Frontal cortex (tissue), 4 donors: ENCODE data around the gene TXNRD2. TPM values are rescaled to one million over a fixed set of nuclear protein-coding genes. Genes with fewer than 3 reads are reported as not detected.

Source experiments
- DNase-seq, 2 donors: peaks; one replicate each; pipeline ENCODE4 v3.0.0; 2012; ENCODE audit warnings: low spot score in 2 of 2
- FAIRE-seq: peaks from 2 replicates; lab custom pipeline; 2012; peaks lifted over from hg19 to GRCh38; lab: Jason Lieb, UNC
- total RNA-seq: library from RNA; depleted of rRNA; stranded (reverse); fragments of >200 nt; gene quantifications from one replicate; pipeline ENCODE4 v1.2.3, GENCODE V29; 2014
- donor health status: control.
- donor health status: control.
- donor health status: control.

TXNRD2 gene
- total RNA-seq, 1 donor from 2014 or later, result 15.5 TPM

- DNase-seq (no peak), FAIRE-seq (no peak)
These were observed 70.4 kb downstream of the TXNRD2 start for GRCh38 chr22:19871023-19871844.

GRCh38 chr22:19870153-19871022, 71.2 kb downstream of the TXNRD2 start:
- FAIRE-seq (no peak), DNase-seq (no peak)

GRCh38 chr22:19869497-19870152, 72.0 kb downstream of the TXNRD2 start:
- no peak for DNase-seq

GRCh38 chr22:19868773-19869471, 72.7 kb downstream of the TXNRD2 start:
- FAIRE-seq (no peak), DNase-seq (no peak)

More at GRCh38 chr22:19869497-19870152, 72.0 kb downstream of the TXNRD2 start:
- FAIRE-seq, result no peak

- DNase-seq, result no peak
- no peak for FAIRE-seq
These were observed 73.3 kb downstream of the TXNRD2 start for GRCh38 chr22:19868333-19868732.

GRCh38 chr22:19867617-19868016, 74.0 kb downstream of the TXNRD2 start:
- DNase-seq, result no peak
- FAIRE-seq, result no peak

- DNase-seq (no peak), FAIRE-seq (no peak)
These were observed 75.0 kb downstream of the TXNRD2 start for GRCh38 chr22:19866665-19867009.

- FAIRE-seq, result no peak
- DNase-seq, result no peak
These were observed 76.3 kb downstream of the TXNRD2 start for GRCh38 chr22:19865141-19865829.

GRCh38 chr22:19864538-19865106, 77.0 kb downstream of the TXNRD2 start:
- no peak for FAIRE-seq
- DNase-seq, result no peak

- DNase-seq (no peak), FAIRE-seq (no peak)
These were observed 78.0 kb downstream of the TXNRD2 start for GRCh38 chr22:19863571-19863970.

- FAIRE-seq, result no peak
- DNase-seq, result no peak
These were observed 78.9 kb downstream of the TXNRD2 start for GRCh38 chr22:19862619-19863246.

- FAIRE-seq, result no peak
- no peak for DNase-seq
These were observed 81.6 kb downstream of the TXNRD2 start for GRCh38 chr22:19859861-19860510.

- FAIRE-seq, result no peak
- no peak for DNase-seq
These were observed 84.2 kb downstream of the TXNRD2 start for GRCh38 chr22:19857382-19857781.

GRCh38 chr22:19855504-19856409, 85.9 kb downstream of the TXNRD2 start:
- no peak for FAIRE-seq
- DNase-seq, result no peak

- DNase-seq, result peak; percentile 95 to 98
- FAIRE-seq, result no peak
These were observed 86.7 kb downstream of the TXNRD2 start, which contains the start of the genes GNB1L and RTL10 for GRCh38 chr22:19854778-19855503. GNB1L (minus strand) TSS chr22:19854874; CDS start chr22:19821355, 33,519 bp downstream. RTL10 (minus strand) TSS chr22:19854874; CDS start chr22:19852261, 2,613 bp downstream.
